Suprapubic skin (tissue), 4 donors: ENCODE measurements around the gene ARHGAP23. TPM values are rescaled to one million over a fixed set of nuclear protein-coding genes. Genes with fewer than 3 reads are reported as not detected.

Experiments
- DNase-seq, 2 donors: peaks; one replicate each; pipeline ENCODE4 v3.0.0-alpha.2; 2019; ENCODE audit warnings: low spot score in 2 of 2
- H3K27ac ChIP-seq: fragments of 200-600 bp; sonication (generic); one replicate; pipeline ENCODE4 v1.5.1; 2019
- H3K27me3 ChIP-seq: fragments of 200-600 bp; sonication (generic); one replicate; pipeline ENCODE4 v1.5.1; 2019
- H3K36me3 ChIP-seq: fragments of 200-600 bp; sonication (generic); one replicate; pipeline ENCODE4 v1.5.1; 2019
- H3K4me1 ChIP-seq: fragments of 200-600 bp; sonication (generic); one replicate; pipeline ENCODE4 v1.5.1; 2019
- H3K4me3 ChIP-seq: fragments of 200-600 bp; sonication (generic); one replicate; pipeline ENCODE4 v1.5.1; 2019; ENCODE audit warnings: mild to moderate bottlenecking
- H3K9me3 ChIP-seq: fragments of 200-600 bp; sonication (generic); one replicate; pipeline ENCODE4 v1.5.1; 2019
- CTCF ChIP-seq, 2 donors: fragments of 200-600 bp in 1 of 2; fragments of 450-650 bp in 1 of 2; sonication (generic) in 1 of 2; IDR thresholded peaks; one replicate each; pipeline ENCODE4 v1.5.1; 2016 to 2019; ENCODE audit warnings: antibody characterized with exemption in 2 of 2, mild to moderate bottlenecking in 1 of 2, moderate library complexity in 1 of 2
- EP300 ChIP-seq: sonication (generic); formaldehyde crosslinking; IDR thresholded peaks from one replicate; pipeline ENCODE4 v1.6.1; 2017; ENCODE audit warnings: antibody characterized with exemption
- POLR2A ChIP-seq, 2 donors: fragments of 450-650 bp; IDR thresholded peaks; one replicate each; pipeline ENCODE4 v1.6.1; 2017; ENCODE audit warnings: antibody characterized with exemption in 2 of 2, mild to moderate bottlenecking in 2 of 2, moderate library complexity in 2 of 2
- POLR2AphosphoS5 ChIP-seq, 3 donors: sonication (generic); formaldehyde crosslinking; IDR thresholded peaks; one replicate each; pipeline ENCODE4 v1.6.1; 2017; ENCODE audit warnings: antibody characterized with exemption in 3 of 3
- WGBS: methylation state at CpG from one replicate; pipeline ENCODE4 v1.1.5; 2018; 5-methylcytosine and 5-hydroxymethylcytosine counted together
- total RNA-seq, 4 donors: library from RNA; depleted of rRNA; stranded (reverse); fragments of >200 nt; gene quantifications; one replicate each; pipeline ENCODE4 v1.1.0, GENCODE V29; 2016

Gene ARHGAP23
- total RNA-seq, 4 donors from 2014 or later, result 94.8 to 149 (median 121) TPM

- Histone ChIP-seq H3K9me3 (no peaks in the 10 kb centered on the region), H3K27me3 (peaks cover 35% of the 10 kb centered on the region), H3K36me3 (no peaks in the 10 kb centered on the region), H3K4me1 (peaks cover 19% of the 10 kb centered on the region), H3K27ac (no peak overlapping the region), H3K4me3 (no peak overlapping the region)
- DNase-seq, result no peak
- WGBS, result 81% methylated on average over 7 of the region's 7 CpGs
- TF ChIP-seq POLR2A (IDR thresholded peaks at IDR 0.05) (no peak), CTCF (IDR thresholded peaks at IDR 0.05) (no peak)
These were observed 10.1 kb upstream of the ARHGAP23 start for GRCh38 chr17:38418062-38418692.

GRCh38 chr17:38418693-38419507 is 9.4 kb upstream of the ARHGAP23 start:
- no peak overlapping the region for H3K27ac ChIP-seq
- 8% methylated on average over 13 of the region's 78 CpGs for WGBS
- H3K4me1 ChIP-seq, result peaks cover 25% of the 10 kb centered on the region

GRCh38 chr17:38419508-38419981 is 8.7 kb upstream of the ARHGAP23 start:
- H3K27me3 ChIP-seq, result peaks cover 35% of the 10 kb centered on the region
- peaks cover 28% of the 10 kb centered on the region for H3K4me1 ChIP-seq
- no peak overlapping the region for H3K27ac ChIP-seq
- WGBS, result 32% methylated on average over 3 of the region's 10 CpGs
- no peak for DNase-seq
- H3K4me3 ChIP-seq, result peak overlapping the region; percentile 45
- H3K36me3 ChIP-seq, result no peaks in the 10 kb centered on the region
- no peaks in the 10 kb centered on the region for H3K9me3 ChIP-seq
- TF ChIP-seq POLR2AphosphoS5 (IDR thresholded peaks at IDR 0.05) (no peak), POLR2A (IDR thresholded peaks at IDR 0.05) (no peak), EP300 (no peak), CTCF (IDR thresholded peaks at IDR 0.05) (no peak)

More at GRCh38 chr17:38418693-38419507, 9.4 kb upstream of the ARHGAP23 start:
- H3K27me3 ChIP-seq, result peaks cover 35% of the 10 kb centered on the region
- TF ChIP-seq EP300 (no peak), POLR2AphosphoS5 (IDR thresholded peaks at IDR 0.05) (no peak), POLR2A (IDR thresholded peaks at IDR 0.05) (no peak)
- peak overlapping the region; percentile 45 for H3K4me3 ChIP-seq
- DNase-seq, result no peak
- H3K36me3 ChIP-seq, result no peaks in the 10 kb centered on the region
- no peaks in the 10 kb centered on the region for H3K9me3 ChIP-seq

- TF ChIP-seq POLR2AphosphoS5 (IDR thresholded peaks at IDR 0.05), result no peak
- TF ChIP-seq EP300, result no peak
- TF ChIP-seq CTCF (IDR thresholded peaks at IDR 0.05), result no peak
- TF ChIP-seq POLR2A (IDR thresholded peaks at IDR 0.05), result no peak
- Histone ChIP-seq H3K4me1 (peaks cover 23% of the 10 kb centered on the region), H3K27me3 (peaks cover 32% of the 10 kb centered on the region), H3K4me3 (no peak overlapping the region), H3K27ac (no peak overlapping the region), H3K36me3 (no peaks in the 10 kb centered on the region), H3K9me3 (no peaks in the 10 kb centered on the region)
- DNase-seq, result no peak
- WGBS, result 80% methylated on average over 6 of the region's 6 CpGs
These were observed 7.7 kb upstream of the ARHGAP23 start for GRCh38 chr17:38420518-38420917.

GRCh38 chr17:38421171-38421841 is 7.0 kb upstream of the ARHGAP23 start:
- TF ChIP-seq EP300 (no peak), POLR2A (IDR thresholded peaks at IDR 0.05) (no peak), POLR2AphosphoS5 (IDR thresholded peaks at IDR 0.05) (no peak)
- DNase-seq, result no peak

More at GRCh38 chr17:38421171-38421841, 7.0 kb upstream of the ARHGAP23 start:
- Histone ChIP-seq H3K36me3 (no peaks in the 10 kb centered on the region), H3K27me3 (peaks cover 31% of the 10 kb centered on the region), H3K9me3 (no peaks in the 10 kb centered on the region), H3K27ac (no peak overlapping the region), H3K4me3 (no peak overlapping the region), H3K4me1 (peaks cover 23% of the 10 kb centered on the region)
- WGBS, result 17% methylated on average over 14 of the region's 14 CpGs
